Caco-2 (cell line): ENCODE measurements around the gene TFE3. TPM values are rescaled to one million over a fixed set of nuclear protein-coding genes. Genes with fewer than 3 reads are reported as not detected.
A peak's percentile ranks its signal among the peaks of the same experiment; 100 is the strongest.

ENCODE experiments used
- BruUV-seq: library from RNA; stranded (reverse); fragments of 400-500 nt; replicated peaks from 2 replicates; lab custom pipeline; 2021; lab: Mats Ljungman, UMichigan
- CTCF ChIA-PET: fragments of 300-600 bp; sonication (Branson Sonifier 250); formaldehyde crosslinking; loops from one replicate; lab custom pipeline; 2022; ENCODE audit warnings: antibody characterized with exemption; lab: Charles Lee
- POLR2A ChIA-PET: fragments of 300-600 bp; sonication (Branson Sonifier 250); formaldehyde crosslinking; loops from one replicate; lab custom pipeline; 2022; ENCODE audit warnings: antibody characterized with exemption; lab: Charles Lee
- DNase-seq, 2 experiments: peaks; one replicate each; pipeline versions ENCODE4 v3.0.0 to v3.0.0-alpha.2; 2020 to 2022
- H3K27me3 ChIP-seq: replicated peaks from 2 replicates; pipeline ENCODE4 v1.6.0; 2011; ENCODE audit warnings: low read length; ENCODE audit not compliant: control insufficient read depth, insufficient read depth
- H3K36me3 ChIP-seq: 2 replicates; pipeline ENCODE4 v1.5.1; 2011; ENCODE audit warnings: low read length; ENCODE audit not compliant: control insufficient read depth, insufficient read depth
- H3K4me1 ChIP-seq: fragments of 250-450 bp; sonication (Bioruptor Pico); 2 replicates; pipeline ENCODE4 v1.5.1; 2020; ENCODE audit warnings: mild to moderate bottlenecking
- H3K4me3 ChIP-seq: 2 replicates; pipeline ENCODE4 v1.5.1; 2011; ENCODE audit warnings: low read depth, mild to moderate bottlenecking, control low read depth, low read length
- H3K9me3 ChIP-seq: fragments of 250-450 bp; sonication (Bioruptor Pico); 2 replicates; pipeline ENCODE4 v1.5.1; 2020; ENCODE audit warnings: mild to moderate bottlenecking, moderate library complexity
- H3K27ac Mint-ChIP-seq: one replicate; pipeline ENCODE4 v1.8.0; 2022; ENCODE audit warnings: mixed read lengths; ENCODE audit not compliant: unreplicated experiment
- H3K27me3 Mint-ChIP-seq: one replicate; pipeline ENCODE4 v1.8.0; 2022; ENCODE audit warnings: mixed read lengths; ENCODE audit not compliant: insufficient read depth, unreplicated experiment
- H3K36me3 Mint-ChIP-seq: one replicate; pipeline ENCODE4 v1.8.0; 2022; ENCODE audit warnings: mild to moderate bottlenecking, mixed read lengths; ENCODE audit not compliant: insufficient read depth, unreplicated experiment
- H3K4me1 Mint-ChIP-seq: one replicate; pipeline ENCODE4 v1.8.0; 2022; ENCODE audit warnings: low read depth, mixed read lengths; ENCODE audit not compliant: unreplicated experiment
- H3K4me3 Mint-ChIP-seq: one replicate; pipeline ENCODE4 v1.8.0; 2022; ENCODE audit warnings: mild to moderate bottlenecking, moderate library complexity, mixed read lengths; ENCODE audit not compliant: unreplicated experiment
- H3K9me3 Mint-ChIP-seq: one replicate; pipeline ENCODE4 v1.8.0; 2022; ENCODE audit warnings: mixed read lengths; ENCODE audit not compliant: unreplicated experiment
- CTCF ChIP-seq, 2 experiments: fragments of 200-600 bp in 1 of 2; IDR thresholded peaks; 1 replicate in 1 of 2; 2 replicates in 1 of 2; pipeline versions ENCODE4 v1.5.1 to v1.8.0; 2011 to 2022; ENCODE audit warnings: antibody characterized with exemption in 1 of 2, control low read depth in 1 of 2, inconsistent platforms in 1 of 2, low read depth in 1 of 2, low read length in 1 of 2, mild to moderate bottlenecking in 1 of 2, moderate library complexity in 1 of 2; ENCODE audit not compliant: insufficient read depth in 1 of 2, severe bottlenecking in 1 of 2, unreplicated experiment in 1 of 2
- intact Hi-C: fragments of 100-400 bp; cut with micrococcal nuclease; formaldehyde crosslinking; loops from one replicate; pipeline ENCODE4 v1.10.0; 2022; ENCODE audit not compliant: unreplicated experiment
- total RNA-seq: library from RNA; stranded (reverse); gene quantifications from 2 replicates; pipeline ENCODE4 v1.2.3, GENCODE V29; 2022

TFE3 gene
- total RNA-seq, 1 experiment from 2014 or later: 32.0 TPM

GRCh38 chrX:49040376-49040955 lies 2.7 kb downstream of the TFE3 start:
- no peak for DNase-seq
- Histone ChIP-seq H3K36me3 (no peaks in the 10 kb centered on the region), H3K4me3 (no peak overlapping the region), H3K9me3 (no peaks in the 10 kb centered on the region), H3K4me1 (peaks cover 16% of the 10 kb centered on the region), H3K27me3 (no peaks in the 10 kb centered on the region)
- TSS peak; percentile 61 for BruUV-seq
- H3K4me3 Mint-ChIP-seq: peak overlapping the region; percentile 56
- ChIA-PET POLR2A (interaction anchor here (0.6 to 1.0 kb wide), 3 partner anchors 38 to 143 kb away, joined by 3 to 4 read pairs (median 3); partner anchors contain the start of genes PQBP1 and TIMM17B), CTCF (interaction anchor here (0.6 to 1.4 kb wide), 2 partner anchors 13 to 872 kb away, joined by 3 to 6 read pairs; no protein-coding TSS in a partner anchor)
- no peak for TF ChIP-seq CTCF (IDR thresholded peaks at IDR 0.05; ENCODE audit: insufficient read depth in 1 of 2, low read depth in 1 of 2, low read length in 1 of 2, severe bottlenecking in 1 of 2, unreplicated experiment in 1 of 2)
- H3K27ac Mint-ChIP-seq: peak overlapping the region; percentile 72
- intact Hi-C loops: loop anchor here (5.0 to 10.0 kb wide), 2 partner anchors 64 to 143 kb away; partner anchors contain the start of genes PQBP1 and TIMM17B
- H3K4me1 Mint-ChIP-seq: peaks cover 7% of the 10 kb centered on the region
- H3K9me3 Mint-ChIP-seq: no peaks in the 10 kb centered on the region
- no peaks in the 10 kb centered on the region for H3K27me3 Mint-ChIP-seq
- peaks cover 48% of the 10 kb centered on the region for H3K36me3 Mint-ChIP-seq

- no peaks in the 10 kb centered on the region for H3K27me3 ChIP-seq
- ChIA-PET POLR2A (interaction anchor here (0.6 to 1.0 kb wide), 5 partner anchors 13 to 151 kb away, joined by 3 to 4 read pairs (median 3); partner anchors contain the start of genes PQBP1 and TIMM17B), CTCF (interaction anchor here (0.6 to 1.4 kb wide), 2 partner anchors 13 to 872 kb away, joined by 3 to 6 read pairs; no protein-coding TSS in a partner anchor)
- H3K36me3 ChIP-seq: no peaks in the 10 kb centered on the region
- Mint-ChIP-seq H3K36me3 (peaks cover 51% of the 10 kb centered on the region), H3K4me3 (peak overlapping the region; percentile 56), H3K27me3 (no peaks in the 10 kb centered on the region), H3K4me1 (peaks cover 7% of the 10 kb centered on the region), H3K27ac (peak overlapping the region; percentile 72), H3K9me3 (no peaks in the 10 kb centered on the region)
- no TSS peak for BruUV-seq
- peak; percentile 88 to 94 for DNase-seq
- H3K4me1 ChIP-seq: peaks cover 16% of the 10 kb centered on the region
- H3K4me3 ChIP-seq: no peak overlapping the region
- TF ChIP-seq CTCF (IDR thresholded peaks at IDR 0.05; ENCODE audit: insufficient read depth in 1 of 2, low read depth in 1 of 2, low read length in 1 of 2, severe bottlenecking in 1 of 2, unreplicated experiment in 1 of 2): no peak
- H3K9me3 ChIP-seq: no peaks in the 10 kb centered on the region
- intact Hi-C loops: loop anchor here (5.0 to 10.0 kb wide), 2 partner anchors 65 to 142 kb away; partner anchors contain the start of genes PQBP1 and TIMM17B
Observed at GRCh38 chrX:49039598-49040375, 3.4 kb downstream of the TFE3 start.

GRCh38 chrX:49037883-49038475 lies 5.2 kb downstream of the TFE3 start:
- no peak overlapping the region for H3K4me3 ChIP-seq
- Mint-ChIP-seq H3K27ac (peak overlapping the region; percentile 72), H3K4me1 (peaks cover 13% of the 10 kb centered on the region), H3K27me3 (no peaks in the 10 kb centered on the region), H3K4me3 (no peak overlapping the region), H3K9me3 (no peaks in the 10 kb centered on the region), H3K36me3 (peaks cover 60% of the 10 kb centered on the region)
- no peak for TF ChIP-seq CTCF (IDR thresholded peaks at IDR 0.05; ENCODE audit: insufficient read depth in 1 of 2, low read depth in 1 of 2, low read length in 1 of 2, severe bottlenecking in 1 of 2, unreplicated experiment in 1 of 2)
- H3K27me3 ChIP-seq: no peaks in the 10 kb centered on the region
- no peaks in the 10 kb centered on the region for H3K9me3 ChIP-seq
- DNase-seq: no peak
- no peaks in the 10 kb centered on the region for H3K36me3 ChIP-seq
- no TSS peak for BruUV-seq
- H3K4me1 ChIP-seq: peaks cover 16% of the 10 kb centered on the region
- POLR2A ChIA-PET: no interaction called here
- CTCF ChIA-PET: no interaction called here
- intact Hi-C loops: no loop called here
